NB4 (cell line): ENCODE results near the gene ZNF609.

Source experiments
- POLR2A ChIP-seq: IDR thresholded peaks from 2 replicates; pipeline ENCODE4 v1.6.1; 2011; ENCODE audit warnings: mild to moderate bottlenecking; ENCODE audit not compliant: insufficient read length; ENCODE audit errors: extremely low read depth
- TF ChIP-seq, protein P1 (sequence below): IDR thresholded peaks from one replicate; pipeline ENCODE4 v1.5.1; 2012; ENCODE audit warnings: low read depth, low read length
- TF ChIP-seq, protein P2 (sequence below): IDR thresholded peaks from 2 replicates; pipeline ENCODE4 v1.6.1; 2011; ENCODE audit warnings: low read depth, low read length

DNA sequence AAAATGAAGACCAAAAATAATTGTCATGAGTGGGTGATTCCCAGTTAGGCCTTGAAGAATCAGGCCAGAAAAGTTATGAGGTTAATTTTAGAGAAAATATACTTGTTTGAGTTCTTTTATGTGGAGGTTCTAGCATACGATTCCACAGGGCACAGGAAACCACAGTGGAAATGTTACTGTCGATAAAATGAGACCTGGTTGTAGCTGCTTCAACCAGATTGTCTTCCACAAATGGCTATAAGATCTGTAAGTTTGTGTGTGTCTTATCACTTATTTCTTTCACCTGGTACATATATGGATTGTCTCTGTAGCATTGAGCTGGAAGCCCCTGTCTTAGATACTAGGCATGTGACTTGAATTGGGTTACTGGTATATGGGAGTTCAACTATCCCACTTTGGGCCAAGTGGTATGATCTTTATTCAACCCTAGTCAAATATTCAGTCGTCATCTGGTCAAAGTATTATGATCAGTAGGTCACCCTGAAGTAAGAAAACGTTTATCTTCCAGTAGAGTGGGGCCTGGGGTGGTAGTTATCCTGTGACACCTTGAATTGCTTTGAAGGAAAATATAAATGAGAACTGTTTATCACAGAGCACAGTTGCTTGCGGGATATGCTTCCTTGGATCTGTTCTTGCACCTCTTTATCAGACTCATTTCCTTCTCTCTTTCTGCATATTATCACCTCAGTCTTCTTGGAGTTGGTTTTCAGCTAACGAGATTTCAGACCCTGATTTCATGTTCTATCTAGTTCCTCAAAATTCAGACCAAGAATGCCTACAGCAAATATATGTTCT lies 21.5 kb upstream of the ZNF609 start:
- TF ChIP-seq, protein P1, sequence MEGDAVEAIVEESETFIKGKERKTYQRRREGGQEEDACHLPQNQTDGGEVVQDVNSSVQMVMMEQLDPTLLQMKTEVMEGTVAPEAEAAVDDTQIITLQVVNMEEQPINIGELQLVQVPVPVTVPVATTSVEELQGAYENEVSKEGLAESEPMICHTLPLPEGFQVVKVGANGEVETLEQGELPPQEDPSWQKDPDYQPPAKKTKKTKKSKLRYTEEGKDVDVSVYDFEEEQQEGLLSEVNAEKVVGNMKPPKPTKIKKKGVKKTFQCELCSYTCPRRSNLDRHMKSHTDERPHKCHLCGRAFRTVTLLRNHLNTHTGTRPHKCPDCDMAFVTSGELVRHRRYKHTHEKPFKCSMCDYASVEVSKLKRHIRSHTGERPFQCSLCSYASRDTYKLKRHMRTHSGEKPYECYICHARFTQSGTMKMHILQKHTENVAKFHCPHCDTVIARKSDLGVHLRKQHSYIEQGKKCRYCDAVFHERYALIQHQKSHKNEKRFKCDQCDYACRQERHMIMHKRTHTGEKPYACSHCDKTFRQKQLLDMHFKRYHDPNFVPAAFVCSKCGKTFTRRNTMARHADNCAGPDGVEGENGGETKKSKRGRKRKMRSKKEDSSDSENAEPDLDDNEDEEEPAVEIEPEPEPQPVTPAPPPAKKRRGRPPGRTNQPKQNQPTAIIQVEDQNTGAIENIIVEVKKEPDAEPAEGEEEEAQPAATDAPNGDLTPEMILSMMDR = no peak
- TF ChIP-seq POLR2A = no peak
- TF ChIP-seq, protein P2, sequence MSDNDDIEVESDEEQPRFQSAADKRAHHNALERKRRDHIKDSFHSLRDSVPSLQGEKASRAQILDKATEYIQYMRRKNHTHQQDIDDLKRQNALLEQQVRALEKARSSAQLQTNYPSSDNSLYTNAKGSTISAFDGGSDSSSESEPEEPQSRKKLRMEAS = no peak
